DND-41 (cell line): ENCODE data around the gene FERMT2.

Source experiments
- ATAC-seq: fragments of 200-7000 bp; cut with Tn5 transposase; 3 replicates; pipeline ENCODE4 v1.9.1; 2021; ENCODE audit warnings: low read depth; ENCODE audit not compliant: insufficient read depth
- DNase-seq: peaks from one replicate; pipeline ENCODE4 v3.0.0-alpha.2; 2020
- H2AFZ ChIP-seq: 2 replicates; pipeline ENCODE4 v1.6.0; 2012; ENCODE audit warnings: low read depth, low read length
- H3K27ac ChIP-seq: 2 replicates; pipeline ENCODE4 v1.5.1; 2012; ENCODE audit warnings: low read length, inconsistent platforms
- H3K27me3 ChIP-seq: fragments of 200-600 bp; sonication (generic); 2 replicates; pipeline ENCODE4 v1.6.0; 2012; ENCODE audit warnings: low read length, mild to moderate bottlenecking, inconsistent platforms; ENCODE audit not compliant: insufficient read depth, poor library complexity
- H3K36me3 ChIP-seq: 2 replicates; pipeline ENCODE4 v1.5.1; 2012; ENCODE audit warnings: low read length, inconsistent platforms; ENCODE audit not compliant: insufficient read depth
- H3K4me1 ChIP-seq: 2 replicates; pipeline ENCODE4 v1.5.1; 2012; ENCODE audit warnings: mild to moderate bottlenecking, low read length; ENCODE audit not compliant: insufficient read depth
- H3K4me2 ChIP-seq: 2 replicates; pipeline ENCODE4 v1.6.0; 2012; ENCODE audit warnings: mild to moderate bottlenecking, moderate library complexity, low read length, inconsistent platforms; ENCODE audit not compliant: insufficient read depth
- H3K4me3 ChIP-seq, 2 experiments: fragments of 200-600 bp in 1 of 2; shearing (Covaris generic) in 1 of 2; 2 replicates each; pipeline ENCODE4 v1.5.1; 2012 to 2016; ENCODE audit warnings: inconsistent platforms in 2 of 2, low read length in 2 of 2, mild to moderate bottlenecking in 2 of 2, low read depth in 1 of 2, moderate library complexity in 1 of 2
- H3K79me2 ChIP-seq: 2 replicates; pipeline ENCODE4 v1.6.0; 2012; ENCODE audit warnings: low read length, inconsistent platforms; ENCODE audit not compliant: insufficient read depth
- H3K9ac ChIP-seq: 2 replicates; pipeline ENCODE4 v1.6.0; 2012; ENCODE audit warnings: low read depth, mild to moderate bottlenecking, inconsistent platforms, low read length, moderate library complexity
- H3K9me3 ChIP-seq: 2 replicates; pipeline ENCODE4 v1.5.1; 2012; ENCODE audit warnings: low read length, moderate library complexity, mild to moderate bottlenecking, inconsistent platforms; ENCODE audit not compliant: insufficient read depth, severe bottlenecking
- H4K20me1 ChIP-seq: 2 replicates; pipeline ENCODE4 v1.6.0; 2012; ENCODE audit warnings: low read length; ENCODE audit not compliant: insufficient read depth
- EZH2 ChIP-seq: IDR thresholded peaks from 3 replicates; pipeline ENCODE4 v1.6.1; 2012; ENCODE audit warnings: borderline replicate concordance, low read depth, mild to moderate bottlenecking, moderate library complexity, low read length, inconsistent platforms; ENCODE audit not compliant: severe bottlenecking
- TF ChIP-seq, protein P1 (sequence below): IDR thresholded peaks from 2 replicates; pipeline ENCODE4 v1.5.1; 2012; ENCODE audit warnings: borderline replicate concordance, low read length, moderate library complexity, mild to moderate bottlenecking; ENCODE audit not compliant: poor library complexity, severe bottlenecking; ENCODE audit errors: extremely low read depth

Gene FERMT2

DNA sequence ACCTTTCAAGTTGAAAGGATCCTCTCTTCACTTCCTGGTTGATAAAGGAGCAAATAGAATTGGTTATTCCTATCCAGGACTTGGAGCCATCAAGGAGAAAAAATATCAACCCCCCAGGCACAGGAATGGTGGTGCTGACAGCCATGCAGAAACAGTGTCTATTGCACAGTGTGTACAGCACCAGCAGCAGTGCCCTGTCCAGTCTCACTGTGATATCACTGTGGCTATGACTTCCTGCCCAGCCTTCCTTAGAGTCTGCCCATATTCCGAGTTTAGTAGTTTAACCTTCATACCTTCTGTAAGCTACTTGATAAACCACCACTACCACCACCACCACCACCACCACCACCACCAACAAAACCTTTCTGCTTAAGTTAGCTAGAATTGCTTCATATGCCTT, 45.1 kb upstream of the FERMT2 start:
- Histone ChIP-seq H3K27me3 (no peaks in the 10 kb centered on the region), H3K4me1 (no peaks in the 10 kb centered on the region), H3K4me3 (no peak overlapping the region), H3K79me2 (no peaks in the 10 kb centered on the region), H3K27ac (no peak overlapping the region), H4K20me1 (no peaks in the 10 kb centered on the region), H3K4me2 (no peak overlapping the region), H2AFZ (no peak overlapping the region), H3K9ac (no peak overlapping the region), H3K36me3 (no peaks in the 10 kb centered on the region), H3K9me3 (no peaks in the 10 kb centered on the region)
- TF ChIP-seq, protein P1, sequence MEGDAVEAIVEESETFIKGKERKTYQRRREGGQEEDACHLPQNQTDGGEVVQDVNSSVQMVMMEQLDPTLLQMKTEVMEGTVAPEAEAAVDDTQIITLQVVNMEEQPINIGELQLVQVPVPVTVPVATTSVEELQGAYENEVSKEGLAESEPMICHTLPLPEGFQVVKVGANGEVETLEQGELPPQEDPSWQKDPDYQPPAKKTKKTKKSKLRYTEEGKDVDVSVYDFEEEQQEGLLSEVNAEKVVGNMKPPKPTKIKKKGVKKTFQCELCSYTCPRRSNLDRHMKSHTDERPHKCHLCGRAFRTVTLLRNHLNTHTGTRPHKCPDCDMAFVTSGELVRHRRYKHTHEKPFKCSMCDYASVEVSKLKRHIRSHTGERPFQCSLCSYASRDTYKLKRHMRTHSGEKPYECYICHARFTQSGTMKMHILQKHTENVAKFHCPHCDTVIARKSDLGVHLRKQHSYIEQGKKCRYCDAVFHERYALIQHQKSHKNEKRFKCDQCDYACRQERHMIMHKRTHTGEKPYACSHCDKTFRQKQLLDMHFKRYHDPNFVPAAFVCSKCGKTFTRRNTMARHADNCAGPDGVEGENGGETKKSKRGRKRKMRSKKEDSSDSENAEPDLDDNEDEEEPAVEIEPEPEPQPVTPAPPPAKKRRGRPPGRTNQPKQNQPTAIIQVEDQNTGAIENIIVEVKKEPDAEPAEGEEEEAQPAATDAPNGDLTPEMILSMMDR: no peak
- no peak for TF ChIP-seq EZH2
- DNase-seq (no peak), ATAC-seq (no peak)

DNA sequence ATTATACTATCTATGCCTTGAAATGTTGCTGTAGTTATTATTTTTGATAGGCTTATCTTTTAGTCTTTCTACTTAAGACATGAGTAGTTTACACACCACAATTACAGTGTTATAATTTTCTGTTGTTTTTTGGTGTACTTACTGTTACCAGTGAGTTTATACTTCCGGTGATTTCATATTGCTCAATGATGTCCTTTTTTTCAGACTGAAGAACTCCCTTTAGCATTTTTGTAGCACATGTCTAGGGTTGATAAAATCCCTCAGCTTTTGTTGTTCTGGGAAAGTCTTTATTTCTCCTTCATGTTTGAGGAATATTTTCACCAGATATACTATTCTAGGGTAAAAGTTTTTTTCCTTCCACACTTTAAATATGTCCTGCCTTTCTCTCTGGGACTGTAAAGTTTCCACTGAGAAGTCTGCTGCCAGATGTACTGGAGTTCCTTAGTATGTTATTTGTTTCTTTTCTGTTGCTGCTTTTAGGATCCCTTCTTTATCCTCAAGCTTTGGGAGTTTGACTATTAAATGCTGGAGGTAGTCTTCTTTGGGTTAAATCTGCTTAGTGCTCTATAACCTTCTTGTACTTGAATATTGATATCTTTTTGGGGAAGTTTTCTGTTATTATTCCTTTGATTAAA, 41.5 kb upstream of the FERMT2 start:
- no peaks in the 10 kb centered on the region for H4K20me1 ChIP-seq
- H3K27ac ChIP-seq: no peak overlapping the region
- H3K4me2 ChIP-seq: no peak overlapping the region
- no peaks in the 10 kb centered on the region for H3K79me2 ChIP-seq
- no peaks in the 10 kb centered on the region for H3K36me3 ChIP-seq
- H3K9me3 ChIP-seq: no peaks in the 10 kb centered on the region
- no peak overlapping the region for H3K4me3 ChIP-seq
- no peak for ATAC-seq
- no peak for DNase-seq
- H3K4me1 ChIP-seq: no peaks in the 10 kb centered on the region
- H3K9ac ChIP-seq: no peak overlapping the region
- H2AFZ ChIP-seq: no peak overlapping the region
- no peaks in the 10 kb centered on the region for H3K27me3 ChIP-seq
- TF ChIP-seq, protein P1: no peak
- TF ChIP-seq EZH2: no peak

DNA sequence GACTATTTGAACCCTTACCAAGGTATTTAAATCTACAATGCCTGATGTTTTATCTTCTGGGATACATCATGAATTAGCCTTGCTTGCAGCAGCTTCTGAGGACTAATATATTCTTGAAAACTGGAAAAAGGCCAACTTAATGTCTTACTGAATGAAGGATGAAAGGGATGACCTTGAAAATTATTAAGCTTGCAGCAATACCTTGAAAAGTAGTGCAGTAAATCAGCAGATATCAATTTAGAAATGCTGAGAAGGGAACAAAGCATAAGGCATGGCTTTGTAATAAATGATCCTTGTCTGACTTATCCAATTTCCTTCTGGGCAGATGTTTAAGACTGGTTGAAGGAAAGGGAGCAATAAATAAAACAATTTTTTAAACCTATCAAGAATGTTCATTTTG, 37.3 kb upstream of the FERMT2 start:
- no peak for DNase-seq
- no peak for TF ChIP-seq EZH2
- TF ChIP-seq, protein P1: no peak
- Histone ChIP-seq H4K20me1 (no peaks in the 10 kb centered on the region), H3K27ac (no peak overlapping the region), H3K4me3 (no peak overlapping the region), H3K4me2 (no peak overlapping the region), H3K36me3 (no peaks in the 10 kb centered on the region), H3K9me3 (no peaks in the 10 kb centered on the region), H3K9ac (no peak overlapping the region), H3K79me2 (no peaks in the 10 kb centered on the region), H3K27me3 (no peaks in the 10 kb centered on the region), H3K4me1 (no peaks in the 10 kb centered on the region), H2AFZ (no peak overlapping the region)
- no peak for ATAC-seq

DNA sequence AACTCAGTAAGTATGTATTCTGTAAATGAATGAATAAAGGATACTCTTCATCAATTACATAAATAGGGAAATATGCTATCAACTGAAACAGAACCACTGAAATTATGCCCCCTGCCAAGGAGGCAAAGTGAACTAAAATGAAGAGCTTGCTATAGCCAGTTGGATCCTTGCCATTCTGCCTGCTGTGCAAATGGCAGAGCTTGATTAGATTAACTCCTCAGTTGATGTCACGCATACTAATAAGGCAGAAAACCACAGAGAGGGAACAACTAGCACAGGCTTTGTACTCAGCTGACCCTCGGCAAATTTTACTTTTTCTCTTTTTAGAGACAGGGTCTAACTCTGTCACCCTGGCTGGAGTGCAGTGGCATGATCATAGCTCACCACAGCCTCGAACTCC, 36.7 kb upstream of the FERMT2 start:
- H3K9me3 ChIP-seq: no peaks in the 10 kb centered on the region
- no peaks in the 10 kb centered on the region for H3K4me1 ChIP-seq
- H2AFZ ChIP-seq: no peak overlapping the region
- no peak overlapping the region for H3K4me2 ChIP-seq
- H3K36me3 ChIP-seq: no peaks in the 10 kb centered on the region
- H3K9ac ChIP-seq: no peak overlapping the region
- DNase-seq: no peak
- H3K4me3 ChIP-seq: no peak overlapping the region
- H3K27me3 ChIP-seq: no peaks in the 10 kb centered on the region
- H3K27ac ChIP-seq: no peak overlapping the region
- H3K79me2 ChIP-seq: no peaks in the 10 kb centered on the region
- no peaks in the 10 kb centered on the region for H4K20me1 ChIP-seq
- TF ChIP-seq, protein P1: no peak
- TF ChIP-seq EZH2: no peak
- ATAC-seq: no peak
